HG03460 (cell line): ENCODE results near the gene LRRC9.
"Not testable (repeated sequence)": the region's sequence is repeated elsewhere in the genome, so short reads cannot be mapped to it uniquely, and the experiment has no call there.

ENCODE experiments used
- ATAC-seq: cut with Tn5 transposase; IDR thresholded peaks from one replicate; pipeline ENCODE4 v1.9.1; 2021; ENCODE audit not compliant: unreplicated experiment

LRRC9 gene

DNA sequence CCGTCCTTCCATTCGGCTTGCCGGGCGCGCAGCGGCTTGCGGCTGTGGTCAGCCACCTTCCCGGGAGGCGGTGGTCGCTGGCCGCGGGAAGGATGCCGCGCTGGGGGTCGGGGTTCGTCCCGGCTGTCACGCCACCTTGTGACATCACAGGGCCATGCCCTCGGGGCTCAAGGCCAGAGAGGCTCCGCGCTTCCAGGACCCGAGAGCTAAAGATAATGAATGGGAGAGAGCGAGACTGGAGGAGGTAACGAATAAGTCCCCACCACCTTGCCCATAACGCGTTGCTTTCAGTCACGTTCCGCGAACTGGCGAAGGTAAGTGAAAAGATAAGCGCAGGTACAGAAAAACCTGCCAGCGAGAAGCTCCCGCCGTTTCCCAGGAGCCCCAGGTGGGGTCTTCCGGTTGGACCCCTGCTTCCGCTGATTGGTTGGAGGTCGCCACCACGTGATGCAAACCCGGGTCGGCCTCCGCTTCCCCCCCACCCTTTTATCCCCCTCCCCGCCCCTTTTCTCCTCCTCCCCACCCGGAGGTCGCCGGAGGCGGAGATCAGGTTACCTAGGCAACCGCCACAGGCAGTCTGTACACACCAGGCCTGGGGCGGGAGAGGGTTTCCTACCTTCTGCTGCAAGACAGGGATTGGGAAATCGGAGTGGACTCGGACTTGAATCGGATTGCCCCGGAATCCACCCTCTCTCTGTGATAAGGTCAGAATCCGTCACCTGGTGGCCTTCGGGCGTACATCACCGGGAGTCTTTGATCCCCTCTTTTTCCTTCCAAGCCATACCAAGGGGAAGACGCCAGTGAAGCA lies at the start of gene LRRC9:
LRRC9 (plus strand) TSS at position 575 of the 808 bp plus-strand sequence.
- ATAC-seq: no peak

DNA sequence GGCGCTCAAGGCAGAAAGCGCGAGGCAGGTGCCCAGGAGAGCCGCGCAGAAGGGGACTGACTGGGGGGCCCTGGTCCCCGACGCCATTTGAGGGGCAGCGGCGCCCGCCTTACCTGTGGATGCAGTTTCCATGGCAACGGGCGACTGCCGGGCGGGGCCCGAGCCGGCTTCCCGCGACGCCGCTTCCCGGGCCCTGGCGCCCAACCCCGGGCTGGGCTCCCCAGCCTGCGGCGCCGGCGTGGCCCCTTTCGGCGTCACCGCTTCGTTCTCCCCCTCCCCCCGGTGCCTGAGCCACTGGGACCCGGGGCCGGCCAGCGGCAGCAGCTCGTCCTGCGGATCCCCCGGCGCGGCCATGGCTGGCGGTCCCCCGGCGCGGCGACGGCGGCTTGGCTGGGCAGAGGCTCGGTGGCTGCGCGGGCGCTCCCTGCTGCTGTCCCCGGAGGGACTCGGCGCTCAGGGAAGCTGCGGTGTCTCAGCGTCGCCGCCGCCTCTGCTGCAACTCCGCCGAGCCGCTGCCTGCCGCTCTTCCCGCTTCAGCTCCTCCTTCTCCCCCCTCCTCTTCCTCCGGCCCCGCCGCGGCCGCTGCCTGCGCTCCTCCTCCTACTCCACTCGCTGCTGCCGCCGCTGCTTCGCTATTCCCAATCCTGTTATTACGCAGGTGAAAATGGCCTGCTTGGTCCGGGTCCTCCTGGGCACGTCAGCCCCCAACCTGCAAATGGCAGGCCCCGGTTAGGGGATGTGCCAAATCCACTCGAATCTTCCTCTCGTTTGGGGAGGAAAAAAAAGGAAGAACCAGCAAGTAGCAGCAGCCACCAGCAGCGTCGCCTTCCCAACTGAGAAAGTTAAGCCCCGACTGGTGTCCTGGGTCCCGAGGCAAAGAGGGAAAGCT lies 49.4 kb upstream of the LRRC9 start, which contains the start of gene RTN1:
RTN1 (minus strand) TSS at position 500 of the 889 bp plus-strand sequence; CDS start at position 354, 146 bp downstream.
- ATAC-seq: peak; percentile 64

DNA sequence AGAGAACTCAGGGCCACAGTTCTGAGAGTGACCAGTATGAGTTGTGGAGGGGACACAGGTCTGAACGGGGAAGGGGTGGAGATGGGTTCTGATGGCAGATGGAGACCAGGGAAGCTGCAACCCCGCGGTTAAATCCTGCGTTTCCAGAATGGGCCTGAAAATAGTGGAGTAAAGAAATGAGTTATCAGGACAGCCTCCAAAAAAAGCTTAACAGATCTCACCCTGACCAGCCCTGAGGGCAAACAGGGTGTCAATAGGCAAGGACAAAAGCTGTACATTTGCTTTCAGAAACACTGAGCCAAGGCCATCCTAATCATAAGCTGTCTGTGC lies 48.8 kb upstream of the LRRC9 start:
- peak; percentile 10 for ATAC-seq

GRCh38 chr14:59882957-59883356 lies 37.0 kb upstream of the LRRC9 start:
- ATAC-seq: no peak

- ATAC-seq: no peak
These were observed 29.3 kb upstream of the LRRC9 start for GRCh38 chr14:59890676-59891075.

GRCh38 chr14:59895721-59896120 lies 24.2 kb upstream of the LRRC9 start:
- no peak for ATAC-seq

DNA sequence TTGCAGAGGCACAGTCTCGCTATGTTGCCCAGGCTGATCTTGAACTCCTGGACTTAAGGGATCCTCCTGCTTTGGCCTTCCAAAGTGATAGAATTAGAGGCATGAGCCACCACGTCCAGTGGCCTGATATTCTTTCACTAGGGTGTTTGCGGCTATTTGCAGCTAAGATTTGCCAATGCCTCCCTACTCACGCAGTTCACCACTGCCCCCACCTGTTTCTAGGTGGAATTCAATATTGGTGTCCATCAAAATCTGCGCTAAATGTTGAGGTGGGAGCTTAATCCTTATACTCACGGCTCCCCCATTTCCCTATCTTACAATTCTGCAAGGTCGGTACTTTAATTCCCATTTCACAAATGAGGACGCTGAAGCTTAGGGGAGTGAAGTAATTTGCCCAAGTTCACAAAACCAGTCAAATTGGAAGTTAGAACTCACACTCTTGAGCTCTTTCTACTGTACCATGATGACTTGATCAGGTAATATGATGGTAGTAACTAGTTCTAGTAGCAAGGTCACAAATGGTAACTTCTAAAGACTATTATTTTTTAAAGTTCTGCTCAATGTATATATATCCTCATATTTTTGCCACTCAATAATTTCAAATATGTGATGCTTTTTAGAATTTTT lies 22.1 kb upstream of the LRRC9 start:
- ATAC-seq: no peak

DNA sequence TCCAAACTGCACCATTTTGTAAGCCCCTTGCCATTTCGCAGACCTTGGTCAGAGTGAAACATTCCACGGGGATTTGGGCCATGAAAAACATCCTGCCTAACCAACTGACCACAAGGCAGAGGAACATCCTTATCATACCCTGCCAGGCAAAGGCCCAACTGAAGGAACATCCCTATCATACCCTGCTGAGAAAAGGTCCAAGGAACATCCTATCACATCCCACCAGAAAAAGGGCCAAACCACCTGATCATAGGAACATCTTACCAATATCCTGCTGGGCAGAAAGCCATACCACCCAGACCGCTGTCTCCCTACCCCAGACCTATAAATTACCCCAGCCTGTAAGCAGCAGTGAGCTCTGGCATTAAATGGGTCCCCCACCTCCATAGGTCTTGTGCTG lies 19.4 kb upstream of the LRRC9 start:
- no peak for ATAC-seq

DNA sequence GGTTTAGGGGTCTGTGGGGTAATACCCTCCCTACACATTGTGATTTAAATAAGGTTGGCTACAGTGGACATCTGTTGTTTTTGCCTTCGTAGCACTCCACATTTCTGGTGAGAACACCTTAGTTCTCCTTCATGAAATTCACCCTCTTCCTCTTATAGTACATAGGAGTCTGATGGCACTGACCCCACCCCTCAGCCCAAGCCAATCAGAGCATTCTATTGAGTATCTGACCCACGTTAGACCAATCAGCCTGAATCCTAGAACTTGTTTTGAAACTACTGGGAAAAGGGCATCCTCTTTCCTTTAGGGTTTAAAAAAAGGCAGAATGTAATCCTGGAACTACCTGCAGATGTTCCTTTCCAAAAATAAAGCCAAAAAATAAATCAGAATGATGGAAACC lies 15.8 kb upstream of the LRRC9 start:
- ATAC-seq: no peak

DNA sequence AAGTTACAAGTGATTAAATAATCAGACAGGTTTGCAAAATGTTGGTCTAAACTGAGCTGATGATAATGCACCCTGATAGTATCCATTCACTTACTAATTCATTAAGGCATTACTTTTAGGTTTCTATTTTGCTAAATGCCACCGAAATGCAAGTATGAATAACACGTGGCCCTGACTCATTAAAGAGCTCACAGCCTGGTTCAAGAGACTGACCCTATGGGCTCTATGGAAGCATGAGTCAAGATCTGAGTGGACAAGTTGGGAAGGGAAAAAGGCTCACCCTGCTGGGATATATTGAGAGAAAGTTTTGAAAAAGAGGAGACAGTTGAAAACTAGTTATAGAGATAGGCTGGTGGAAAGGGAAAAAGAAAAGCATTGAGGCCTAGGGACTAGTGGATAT lies 14.8 kb upstream of the LRRC9 start:
- ATAC-seq: no peak

DNA sequence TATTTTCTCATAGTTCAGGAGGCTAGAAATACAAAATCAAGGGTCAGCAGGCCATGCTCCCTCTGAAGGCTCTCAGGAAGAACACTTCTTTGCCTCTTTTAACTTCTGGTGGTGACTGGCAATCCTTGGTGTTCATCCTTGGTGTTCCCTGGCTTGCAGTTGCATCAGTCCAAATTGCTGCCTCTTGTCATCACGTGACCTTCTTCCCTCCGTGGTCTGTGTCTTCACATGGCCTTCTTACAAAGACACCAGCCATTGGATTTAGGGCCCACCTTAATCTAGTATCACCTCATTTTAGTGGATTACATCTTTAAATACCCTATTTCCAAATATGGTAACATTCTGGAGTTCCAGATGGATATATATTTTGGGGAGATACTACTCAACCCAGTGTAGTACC lies 7.5 kb upstream of the LRRC9 start:
- ATAC-seq: no peak

GRCh38 chr14:59913187-59913586 lies 6.8 kb upstream of the LRRC9 start:
- ATAC-seq: no peak

DNA sequence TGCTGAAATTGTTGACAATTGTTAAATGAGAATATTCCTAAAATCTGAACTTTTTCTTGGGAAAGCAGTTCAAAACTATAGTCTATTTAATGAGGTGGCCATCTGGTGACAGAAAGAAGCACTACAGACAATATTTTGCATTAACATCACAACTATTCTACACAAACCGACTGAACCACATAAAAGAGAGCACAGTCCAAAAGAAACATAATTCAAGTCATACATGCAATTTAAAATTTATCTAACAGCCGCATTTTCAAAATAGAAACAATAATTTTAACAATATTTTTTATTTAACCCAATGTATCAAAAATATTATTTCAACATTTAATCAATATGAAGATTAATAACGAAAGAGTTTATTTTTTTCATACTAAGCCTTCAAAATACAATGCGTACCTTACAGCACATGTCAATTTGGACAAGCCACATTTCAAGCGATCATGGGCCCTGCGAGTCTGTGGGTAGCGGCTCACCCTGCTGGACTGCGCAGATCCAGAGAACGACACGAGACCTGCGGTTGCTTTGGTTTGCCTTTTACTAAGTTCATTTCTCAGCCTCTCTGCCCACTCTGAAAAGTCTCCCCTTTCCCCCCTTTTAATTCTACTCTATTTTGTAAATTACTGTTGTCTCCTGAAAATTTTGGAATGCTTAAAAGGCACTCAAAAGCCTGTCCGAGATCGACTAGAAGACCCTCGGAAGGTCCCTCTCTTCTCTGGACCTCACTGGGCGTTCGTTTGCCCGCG lies 947 bp upstream of the LRRC9 start:
- no peak for ATAC-seq

- no peak for ATAC-seq
These were observed 387 bp downstream of the LRRC9 start for GRCh38 chr14:59920378-59920683.

- no peak for ATAC-seq
These were observed 5.9 kb downstream of the LRRC9 start for GRCh38 chr14:59925797-59926196.

GRCh38 chr14:59926534-59926933 lies 6.6 kb downstream of the LRRC9 start:
- ATAC-seq: no peak

GRCh38 chr14:59931237-59931636 lies 11.3 kb downstream of the LRRC9 start:
- no peak for ATAC-seq

DNA sequence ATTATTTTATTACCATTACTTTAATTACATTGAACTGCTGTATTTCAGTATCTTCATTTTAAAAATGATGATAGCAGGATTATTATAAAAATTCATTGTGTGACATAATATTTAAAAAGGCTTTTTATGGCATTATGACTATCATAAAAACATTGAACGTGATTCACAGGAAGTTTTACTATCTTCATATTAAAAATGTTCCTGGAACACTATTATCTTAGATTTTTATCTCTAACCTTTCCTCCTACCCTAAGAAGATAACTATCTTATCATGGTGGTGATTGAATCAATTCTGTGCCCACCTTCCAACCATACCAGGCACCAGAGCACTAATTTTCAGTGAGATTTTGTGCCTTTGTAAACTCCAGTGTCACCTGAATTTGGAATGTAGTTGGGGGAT lies 16.2 kb downstream of the LRRC9 start:
- no peak for ATAC-seq

- peak; percentile 68 for ATAC-seq
These were observed 19.9 kb downstream of the LRRC9 start for GRCh38 chr14:59939828-59940227.

GRCh38 chr14:59942296-59942862 lies 22.4 kb downstream of the LRRC9 start:
- ATAC-seq: not testable (repeated sequence)

- no peak for ATAC-seq
These were observed 25.0 kb downstream of the LRRC9 start for GRCh38 chr14:59944909-59945308.
